COLO829 (cell line): ENCODE measurements around the gene SLC25A24.
"Not testable (repeated sequence)": the region's sequence is repeated elsewhere in the genome, so short reads cannot be mapped to it uniquely, and the experiment has no call there.

ENCODE experiments used
- DNase-seq: peaks from one replicate; pipeline ENCODE4 v3.0.0; 2012; ENCODE audit warnings: low spot score

Gene SLC25A24

GRCh38 chr1:108194051-108194450 is 6.1 kb downstream of the SLC25A24 start:
- no peak for DNase-seq

DNA sequence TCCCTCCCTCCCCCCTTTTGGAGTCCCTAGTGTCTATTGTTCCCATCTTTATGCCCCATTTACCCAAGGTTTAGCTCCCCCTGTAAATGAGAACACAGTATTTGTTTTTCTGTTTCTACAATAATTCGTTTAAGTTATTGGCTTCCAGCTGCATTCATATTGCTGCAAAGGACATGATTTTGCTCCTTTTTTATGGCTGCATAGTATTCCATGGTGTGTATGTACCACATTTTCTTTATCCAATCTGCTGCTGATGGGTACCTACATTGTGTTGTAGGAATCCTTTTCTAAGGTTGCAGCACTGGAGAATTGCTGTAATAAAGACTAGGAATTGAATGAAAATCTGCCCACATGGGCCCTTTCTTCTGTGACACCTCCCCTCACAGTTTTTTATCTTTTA is 6.8 kb downstream of the SLC25A24 start:
- DNase-seq = no peak

DNA sequence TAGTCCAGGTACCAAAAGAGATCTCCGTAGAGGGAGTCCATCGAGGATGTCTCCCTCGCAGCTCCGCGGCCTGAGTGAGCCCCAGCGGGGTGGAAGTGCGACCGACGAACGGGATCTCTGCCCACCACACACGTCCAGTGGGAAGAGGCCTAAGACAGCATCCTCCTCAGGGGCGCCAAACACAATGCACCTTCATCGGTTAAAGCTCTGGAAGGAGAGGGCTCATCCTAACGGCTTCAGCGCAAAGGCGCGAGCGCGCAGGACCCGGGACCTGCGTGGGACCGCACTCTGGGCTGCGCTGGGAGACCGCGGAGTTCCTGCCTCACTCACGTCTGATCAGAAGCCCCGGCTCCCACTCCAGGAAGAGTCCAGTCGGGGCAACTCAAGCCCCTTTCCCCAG is 7.6 kb downstream of the SLC25A24 start:
- DNase-seq = no peak

GRCh38 chr1:108190686-108191416 is 9.3 kb downstream of the SLC25A24 start:
- no peak for DNase-seq

DNA sequence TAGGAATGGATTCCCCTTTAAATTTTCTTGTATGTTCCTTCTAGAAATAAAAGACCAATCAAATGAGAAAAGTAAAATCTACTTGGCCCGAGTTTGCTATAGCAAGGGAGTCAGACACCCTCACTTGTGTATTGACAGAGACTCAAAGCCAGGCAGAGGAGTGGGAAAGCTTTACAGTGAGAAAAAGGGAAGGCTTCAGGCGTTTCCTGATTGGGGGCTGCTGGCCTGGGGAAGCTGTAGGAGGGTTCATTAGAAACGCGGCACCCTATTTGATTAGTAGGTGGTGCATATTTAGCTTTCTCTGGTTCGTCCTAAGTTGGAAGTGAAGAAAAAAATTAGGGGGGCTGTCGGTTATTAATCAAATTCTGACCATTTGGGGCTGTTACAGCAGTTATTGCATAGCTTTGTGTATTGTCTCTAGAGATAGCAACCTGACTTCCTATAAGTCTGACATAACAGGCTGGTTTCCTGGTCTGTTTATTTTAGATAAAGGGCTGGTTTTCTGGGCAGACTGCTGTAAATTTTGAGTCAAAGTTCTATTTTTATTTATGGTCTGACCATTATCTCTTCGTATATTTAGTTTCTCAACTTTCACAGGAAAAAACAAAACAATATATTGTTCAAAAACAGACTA is 10.0 kb downstream of the SLC25A24 start:
- DNase-seq = no peak

GRCh38 chr1:108188801-108189200 is 11.3 kb downstream of the SLC25A24 start:
- DNase-seq = no peak

DNA sequence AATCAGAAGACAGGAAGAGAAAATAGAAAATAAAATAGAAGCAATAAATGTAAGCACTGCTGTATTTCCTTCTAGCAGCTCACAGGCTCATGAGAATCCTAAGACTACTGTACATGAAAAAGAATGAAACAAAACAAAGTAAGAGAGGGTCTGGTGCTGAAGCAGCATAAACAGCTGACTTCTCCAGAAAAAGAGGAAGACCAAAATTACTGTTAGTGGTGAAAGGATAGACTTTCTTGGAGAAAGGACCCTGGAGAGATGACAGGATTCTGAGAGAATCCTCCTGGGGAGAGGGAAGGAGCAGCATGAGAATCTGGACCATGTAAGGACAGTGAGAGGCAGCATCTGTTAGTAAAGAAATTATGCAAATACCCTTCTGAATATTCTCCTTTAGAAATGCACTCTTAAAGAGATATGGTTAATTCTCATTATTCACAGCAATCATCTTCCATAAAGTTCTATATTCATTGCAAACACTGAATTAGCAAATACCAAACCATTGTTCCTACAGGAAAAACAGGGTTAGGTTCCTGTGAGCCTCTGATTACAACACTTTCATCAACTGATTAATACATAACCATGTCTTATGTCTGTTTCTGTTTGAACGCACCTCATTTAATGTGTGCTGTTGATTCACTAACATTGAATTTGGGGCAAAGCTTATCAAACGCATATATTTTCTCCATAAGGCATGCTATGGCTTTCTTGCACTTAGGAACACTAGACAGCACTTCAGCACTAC is 17.0 kb downstream of the SLC25A24 start:
- no peak for DNase-seq

DNA sequence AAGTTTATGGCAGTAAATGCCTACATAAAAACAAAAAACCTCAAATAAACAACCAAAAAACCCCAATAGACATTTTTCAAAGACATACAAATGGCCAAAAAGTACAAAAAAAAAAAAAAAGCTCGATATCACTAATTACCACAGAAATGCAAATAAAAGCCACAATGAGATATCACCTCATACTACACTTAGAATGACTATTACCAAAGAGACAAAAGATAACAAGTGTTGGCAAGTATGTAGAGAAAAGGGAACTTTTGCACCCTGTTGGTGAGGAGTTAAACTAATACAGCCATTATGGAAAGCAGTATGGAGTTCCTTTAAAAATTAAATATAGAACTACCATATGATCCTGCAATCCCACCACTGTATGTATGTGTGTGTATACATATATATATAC is 21.1 kb downstream of the SLC25A24 start:
- no peak for DNase-seq

- DNase-seq = not testable (repeated sequence)
Observed at GRCh38 chr1:108162409-108162808, 37.7 kb downstream of the SLC25A24 start.

- DNase-seq = not testable (repeated sequence)
Observed at GRCh38 chr1:108159951-108160350, 40.2 kb downstream of the SLC25A24 start.

GRCh38 chr1:108158893-108159453 is 41.2 kb downstream of the SLC25A24 start:
- DNase-seq = no peak

- DNase-seq = no peak
Observed at GRCh38 chr1:108154314-108154713, 45.8 kb downstream of the SLC25A24 start.

DNA sequence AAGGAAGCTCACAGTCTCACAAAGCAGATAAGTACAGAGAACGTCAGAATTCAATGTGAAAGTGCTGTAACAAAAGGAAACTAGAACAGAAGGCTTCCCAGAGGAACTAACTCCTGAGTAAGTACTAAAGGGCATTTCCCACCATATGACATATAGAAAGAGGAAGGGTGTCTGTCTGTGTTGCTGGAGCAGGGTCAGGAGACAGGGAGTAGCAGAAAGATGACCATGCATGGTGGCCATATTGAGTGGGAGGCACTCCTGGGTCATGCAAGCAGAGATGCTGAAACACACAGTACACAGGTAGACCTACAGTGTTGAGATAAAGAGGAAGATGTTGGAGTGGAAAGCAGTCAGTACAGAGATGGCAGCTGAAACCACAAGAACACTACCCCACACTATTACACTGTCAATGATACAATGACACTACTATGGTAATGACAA is 47.3 kb downstream of the SLC25A24 start:
- DNase-seq = no peak

DNA sequence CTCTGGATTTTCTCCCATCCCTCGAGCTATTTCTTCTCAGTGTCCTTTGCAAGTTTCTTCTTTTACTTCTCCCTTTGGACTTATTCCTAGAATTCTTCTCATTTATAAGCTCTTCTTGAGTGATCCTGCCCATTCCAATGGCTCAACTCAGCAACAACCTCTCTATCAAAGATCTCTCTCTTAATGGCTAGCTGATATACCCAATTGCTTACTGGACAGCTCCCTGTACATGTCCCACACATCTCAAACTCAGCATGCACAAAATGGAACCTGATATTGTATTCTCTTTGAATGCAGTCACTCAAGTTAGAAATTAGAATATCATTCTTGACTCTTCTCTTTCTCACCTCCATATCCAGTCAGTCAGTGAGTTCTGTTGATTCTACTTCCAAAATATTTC is 48.6 kb downstream of the SLC25A24 start:
- DNase-seq = no peak

DNA sequence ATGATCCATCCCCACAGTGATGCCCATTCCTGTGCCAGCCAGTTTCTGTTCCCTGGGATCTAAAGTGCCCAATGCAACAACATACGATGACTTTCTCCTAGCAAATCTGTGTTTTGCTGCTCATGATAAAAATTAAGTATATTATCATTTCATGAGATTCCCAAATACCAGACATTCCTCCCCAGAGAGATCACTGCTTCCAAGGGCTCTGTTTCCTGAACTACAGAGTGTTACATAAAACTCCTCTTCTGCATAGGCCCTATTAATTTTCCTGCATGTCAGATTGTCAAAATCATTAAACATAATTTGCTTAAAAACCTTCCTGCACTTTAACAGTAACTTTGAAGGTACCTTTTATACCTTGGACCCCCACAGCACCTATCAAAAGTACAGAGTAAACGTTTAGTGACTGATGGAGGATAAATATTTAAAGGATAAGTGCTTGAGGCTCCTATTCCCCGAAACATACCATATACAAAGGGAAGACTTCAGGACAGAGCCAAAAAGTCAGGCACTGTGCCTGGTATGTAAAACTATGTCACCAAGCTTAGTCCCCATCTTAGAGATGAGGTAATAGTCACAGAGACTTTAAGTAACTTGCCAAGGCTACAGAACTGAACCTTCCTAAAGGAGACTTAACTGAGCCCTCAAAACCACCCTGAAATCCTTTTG is 50.2 kb downstream of the SLC25A24 start:
- DNase-seq = no peak

GRCh38 chr1:108144569-108144968 is 55.6 kb downstream of the SLC25A24 start:
- DNase-seq = not testable (repeated sequence)

- no peak for DNase-seq
Observed at GRCh38 chr1:108142773-108143394, 57.3 kb downstream of the SLC25A24 start.

GRCh38 chr1:108142258-108142657 is 57.9 kb downstream of the SLC25A24 start:
- DNase-seq = no peak

DNA sequence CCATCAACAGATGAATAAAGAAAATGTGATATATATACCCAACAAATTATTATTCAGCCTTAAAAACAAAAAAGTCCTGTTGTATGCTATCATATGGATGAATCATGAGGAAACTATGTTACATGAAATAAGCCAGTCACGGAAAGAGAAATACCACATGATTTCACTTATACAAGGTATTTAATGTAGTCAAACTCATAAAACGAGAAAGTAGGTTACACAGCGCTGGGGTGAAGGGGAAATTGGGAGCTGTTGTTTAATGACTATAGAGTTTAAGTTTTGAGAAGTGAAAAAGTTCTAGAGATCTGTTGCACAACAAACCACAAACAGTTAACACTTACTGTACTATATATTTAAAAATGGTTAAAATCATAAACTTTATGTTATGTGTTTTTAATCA is 58.5 kb downstream of the SLC25A24 start:
- no peak for DNase-seq

DNA sequence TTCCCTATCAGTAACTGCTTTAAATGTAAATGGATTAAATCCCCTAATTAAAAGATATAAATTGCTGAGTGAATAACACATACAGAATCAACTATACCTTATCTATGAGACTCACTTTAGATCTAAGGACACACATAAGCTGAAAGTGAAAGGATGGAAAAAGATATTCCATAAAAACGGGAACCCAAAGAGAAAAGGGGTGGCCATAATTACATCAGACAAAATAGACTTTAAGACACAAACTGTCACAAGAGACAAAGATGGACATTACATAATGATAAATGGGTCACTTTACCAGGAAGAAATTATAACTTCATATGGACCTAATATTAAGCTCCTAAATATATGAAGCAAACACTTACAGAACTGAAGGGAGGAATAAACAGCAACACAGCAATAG is 59.2 kb downstream of the SLC25A24 start:
- no peak for DNase-seq

- no peak for DNase-seq
Observed at GRCh38 chr1:108140177-108140576, 60.0 kb downstream of the SLC25A24 start.

DNA sequence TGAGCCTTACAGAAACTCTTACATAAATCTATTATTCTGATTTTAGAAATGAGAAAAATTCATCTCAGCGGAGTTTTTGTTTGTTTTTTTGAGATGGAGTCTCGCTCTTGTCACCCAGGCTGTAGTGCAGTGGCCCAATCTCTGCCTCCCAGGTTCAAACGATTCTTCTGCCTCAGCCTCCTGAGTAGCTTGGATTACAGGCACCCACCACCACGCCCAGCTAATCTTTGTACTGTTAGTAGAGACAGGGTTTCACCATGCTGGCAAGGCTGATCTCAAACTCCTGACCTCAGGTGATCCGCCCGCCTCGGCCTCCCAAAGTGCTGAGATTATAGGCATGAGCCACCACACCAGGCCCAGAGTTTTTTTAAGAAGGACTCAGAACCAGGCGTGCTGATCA is 60.6 kb downstream of the SLC25A24 start:
- DNase-seq = not testable (repeated sequence)
